Coronary artery (tissue), 2 donors: ENCODE results near the gene PPP1R1B.
A peak's percentile ranks its signal among the peaks of the same experiment; 100 is the strongest.

Source experiments
- DNase-seq: peaks from one replicate; pipeline ENCODE4 v3.0.0-alpha.2; 2017; ENCODE audit warnings: low spot score
- H3K27ac ChIP-seq, 2 donors: fragments of 200-600 bp; sonication (generic); one replicate each; pipeline ENCODE4 v1.5.1; 2016 to 2019
- H3K4me3 ChIP-seq: fragments of 200-600 bp; sonication (generic); 2 replicates; pipeline ENCODE4 v1.5.1; 2016; ENCODE audit warnings: mild to moderate bottlenecking, moderate library complexity
- TF ChIP-seq, protein P1 (sequence below): fragments of 200-600 bp; sonication (generic); IDR thresholded peaks from one replicate; pipeline ENCODE4 v1.5.1; 2019; ENCODE audit warnings: antibody characterized with exemption

Gene PPP1R1B

DNA sequence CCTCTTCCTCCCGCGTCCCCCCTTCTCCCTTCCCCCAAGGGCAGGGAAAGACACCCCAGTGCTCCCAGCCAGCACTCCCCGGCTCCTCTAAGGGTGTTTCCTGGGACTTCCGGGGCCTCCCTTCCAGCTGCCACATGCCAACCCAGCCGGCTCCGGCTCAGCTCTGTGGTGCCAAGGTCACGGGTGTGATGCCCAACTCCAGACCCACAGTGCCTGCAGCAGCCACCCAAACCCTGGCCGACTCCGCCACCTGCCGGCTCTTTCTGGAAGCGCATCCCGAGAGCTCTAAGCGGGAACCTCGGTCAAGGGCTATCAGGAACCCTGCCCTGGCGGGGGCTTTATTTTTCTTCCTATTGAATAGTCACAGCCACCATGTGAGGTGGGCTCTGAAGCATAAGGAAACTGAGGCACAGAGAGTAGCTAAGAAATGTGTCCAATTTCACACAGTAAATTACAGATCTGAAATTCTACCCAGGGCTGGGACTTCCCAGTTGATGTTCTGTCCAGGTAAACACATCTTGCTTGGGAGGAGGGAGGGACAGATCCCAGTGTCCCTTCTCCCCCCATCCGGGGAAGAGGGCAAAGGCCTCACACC lies 3.3 kb upstream of the PPP1R1B start:
- Histone ChIP-seq H3K4me3 (no peak overlapping the region), H3K27ac (no peak overlapping the region)
- TF ChIP-seq, protein P1, sequence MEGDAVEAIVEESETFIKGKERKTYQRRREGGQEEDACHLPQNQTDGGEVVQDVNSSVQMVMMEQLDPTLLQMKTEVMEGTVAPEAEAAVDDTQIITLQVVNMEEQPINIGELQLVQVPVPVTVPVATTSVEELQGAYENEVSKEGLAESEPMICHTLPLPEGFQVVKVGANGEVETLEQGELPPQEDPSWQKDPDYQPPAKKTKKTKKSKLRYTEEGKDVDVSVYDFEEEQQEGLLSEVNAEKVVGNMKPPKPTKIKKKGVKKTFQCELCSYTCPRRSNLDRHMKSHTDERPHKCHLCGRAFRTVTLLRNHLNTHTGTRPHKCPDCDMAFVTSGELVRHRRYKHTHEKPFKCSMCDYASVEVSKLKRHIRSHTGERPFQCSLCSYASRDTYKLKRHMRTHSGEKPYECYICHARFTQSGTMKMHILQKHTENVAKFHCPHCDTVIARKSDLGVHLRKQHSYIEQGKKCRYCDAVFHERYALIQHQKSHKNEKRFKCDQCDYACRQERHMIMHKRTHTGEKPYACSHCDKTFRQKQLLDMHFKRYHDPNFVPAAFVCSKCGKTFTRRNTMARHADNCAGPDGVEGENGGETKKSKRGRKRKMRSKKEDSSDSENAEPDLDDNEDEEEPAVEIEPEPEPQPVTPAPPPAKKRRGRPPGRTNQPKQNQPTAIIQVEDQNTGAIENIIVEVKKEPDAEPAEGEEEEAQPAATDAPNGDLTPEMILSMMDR: peak; percentile 78
- peak; percentile 85 for DNase-seq

DNA sequence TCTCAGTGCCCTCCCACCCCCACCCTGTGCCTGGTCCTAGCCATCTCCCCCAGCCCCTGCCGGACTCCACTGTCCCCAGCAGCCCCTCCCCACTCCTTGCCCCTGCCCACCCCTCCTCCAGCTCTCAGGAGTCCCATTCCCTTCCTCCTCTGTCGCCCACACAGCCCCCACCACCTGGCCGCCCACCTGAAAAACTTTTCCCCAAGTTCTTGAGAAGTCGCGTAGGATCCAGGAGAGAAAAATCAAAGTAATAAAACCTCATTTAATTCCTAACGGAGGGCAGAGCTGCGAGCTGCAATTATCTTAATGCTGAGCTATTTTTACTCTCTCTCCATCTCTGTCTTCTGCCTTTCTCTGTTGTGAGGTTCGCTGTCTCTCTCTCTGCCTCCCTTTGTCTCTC lies 2.4 kb upstream of the PPP1R1B start:
- TF ChIP-seq, protein P1: no peak
- H3K27ac ChIP-seq: no peak overlapping the region
- no peak for DNase-seq
- no peak overlapping the region for H3K4me3 ChIP-seq

DNA sequence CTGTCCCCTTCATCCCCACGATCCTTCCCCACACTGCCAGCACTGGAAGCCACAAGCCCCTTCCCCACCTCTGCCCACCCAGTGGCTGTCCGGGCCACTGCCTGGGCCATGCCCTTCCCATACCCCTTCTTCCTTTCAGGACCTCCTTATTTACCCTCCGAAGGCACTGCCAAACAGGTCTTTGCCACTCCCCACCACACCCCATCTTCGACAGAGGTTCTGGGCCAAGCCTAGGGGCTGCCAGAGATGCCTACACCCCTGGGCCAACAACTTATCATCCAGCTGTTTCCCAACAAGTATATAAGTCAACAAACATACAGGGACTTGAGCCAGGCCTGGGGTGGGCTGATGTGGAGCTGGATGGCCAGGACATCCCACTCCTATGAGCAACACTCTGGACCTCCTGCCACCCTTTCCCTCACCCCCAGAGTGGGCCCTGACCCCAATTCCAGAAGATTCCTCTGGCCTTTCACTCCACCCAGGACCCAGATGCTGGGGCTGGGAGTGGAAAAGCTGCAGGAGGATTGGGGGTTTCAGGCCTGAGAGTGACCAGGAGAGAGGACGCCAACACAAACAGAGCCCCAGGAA lies 1.5 kb upstream of the PPP1R1B start:
- H3K27ac ChIP-seq: no peak overlapping the region
- H3K4me3 ChIP-seq: no peak overlapping the region
- TF ChIP-seq, protein P1: no peak
- DNase-seq: no peak

DNA sequence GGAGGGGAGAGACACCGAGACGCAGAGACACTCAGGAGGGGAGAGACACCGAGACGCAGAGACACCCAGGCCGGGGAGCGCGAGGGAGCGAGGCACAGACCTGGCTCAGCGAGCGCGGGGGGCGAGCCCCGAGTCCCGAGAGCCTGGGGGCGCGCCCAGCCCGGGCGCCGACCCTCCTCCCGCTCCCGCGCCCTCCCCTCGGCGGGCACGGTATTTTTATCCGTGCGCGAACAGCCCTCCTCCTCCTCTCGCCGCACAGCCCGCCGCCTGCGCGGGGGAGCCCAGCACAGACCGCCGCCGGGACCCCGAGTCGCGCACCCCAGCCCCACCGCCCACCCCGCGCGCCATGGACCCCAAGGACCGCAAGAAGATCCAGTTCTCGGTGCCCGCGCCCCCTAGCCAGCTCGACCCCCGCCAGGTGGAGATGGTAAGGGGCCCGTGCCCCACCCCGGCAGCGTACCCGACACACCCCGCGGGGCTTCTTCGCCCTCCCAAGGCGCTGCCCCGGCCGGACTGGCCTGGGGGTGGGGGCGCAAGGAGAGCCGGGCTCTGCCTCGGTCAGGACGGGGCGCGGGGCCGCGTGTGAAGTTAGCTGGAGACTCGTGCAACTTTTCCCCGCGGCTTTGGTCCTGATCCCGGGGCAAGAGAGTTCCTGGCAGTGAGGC lies 427 bp downstream of the PPP1R1B start:
- H3K4me3 ChIP-seq: peak overlapping the region; percentile 64
- H3K27ac ChIP-seq: peak overlapping the region in 1 of 2 donors; percentile 15
- DNase-seq: no peak
- TF ChIP-seq, protein P1: no peak

DNA sequence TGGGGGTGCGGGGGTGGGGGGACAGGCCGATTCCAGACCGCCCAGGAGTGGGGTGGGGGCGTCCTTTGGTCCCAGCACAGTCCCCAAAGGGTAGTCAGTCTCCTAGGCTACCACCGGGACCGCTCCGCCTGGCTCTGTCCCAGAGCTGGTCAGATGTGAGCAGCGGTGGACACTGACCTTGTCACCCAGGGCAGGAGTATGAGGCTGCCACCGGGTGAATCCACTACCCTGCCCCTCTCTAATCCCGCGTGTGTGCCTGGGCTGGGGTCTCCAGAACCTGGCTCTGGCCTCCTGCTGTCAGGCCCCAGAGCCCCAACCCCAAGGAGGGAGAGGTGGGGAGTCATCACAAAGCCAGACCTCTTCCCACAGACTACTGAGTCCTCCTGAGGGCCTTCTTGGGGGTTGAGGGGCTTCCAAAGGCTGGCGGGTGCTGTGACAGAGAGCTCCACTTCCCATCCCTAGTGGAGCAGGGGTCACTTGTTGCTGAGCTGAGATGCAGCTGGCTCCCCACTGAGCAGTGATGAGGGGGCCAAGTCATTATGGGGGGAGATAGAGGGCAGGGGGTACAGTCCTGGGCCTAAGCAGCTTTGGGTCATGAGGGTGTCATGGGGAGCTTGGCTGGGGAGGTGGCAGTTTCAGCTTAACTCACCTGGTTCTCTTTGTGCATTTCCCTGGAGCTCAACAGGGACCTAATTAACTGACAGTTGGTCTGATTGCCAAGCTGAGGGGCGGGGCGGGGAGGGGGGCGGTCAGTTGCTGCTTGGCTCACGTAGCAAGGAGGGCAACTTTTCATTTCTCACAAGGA lies 1.2 kb downstream of the PPP1R1B start:
- Histone ChIP-seq H3K4me3 (peak overlapping the region; percentile 64), H3K27ac (no peak overlapping the region)
- TF ChIP-seq, protein P1: no peak
- no peak for DNase-seq

DNA sequence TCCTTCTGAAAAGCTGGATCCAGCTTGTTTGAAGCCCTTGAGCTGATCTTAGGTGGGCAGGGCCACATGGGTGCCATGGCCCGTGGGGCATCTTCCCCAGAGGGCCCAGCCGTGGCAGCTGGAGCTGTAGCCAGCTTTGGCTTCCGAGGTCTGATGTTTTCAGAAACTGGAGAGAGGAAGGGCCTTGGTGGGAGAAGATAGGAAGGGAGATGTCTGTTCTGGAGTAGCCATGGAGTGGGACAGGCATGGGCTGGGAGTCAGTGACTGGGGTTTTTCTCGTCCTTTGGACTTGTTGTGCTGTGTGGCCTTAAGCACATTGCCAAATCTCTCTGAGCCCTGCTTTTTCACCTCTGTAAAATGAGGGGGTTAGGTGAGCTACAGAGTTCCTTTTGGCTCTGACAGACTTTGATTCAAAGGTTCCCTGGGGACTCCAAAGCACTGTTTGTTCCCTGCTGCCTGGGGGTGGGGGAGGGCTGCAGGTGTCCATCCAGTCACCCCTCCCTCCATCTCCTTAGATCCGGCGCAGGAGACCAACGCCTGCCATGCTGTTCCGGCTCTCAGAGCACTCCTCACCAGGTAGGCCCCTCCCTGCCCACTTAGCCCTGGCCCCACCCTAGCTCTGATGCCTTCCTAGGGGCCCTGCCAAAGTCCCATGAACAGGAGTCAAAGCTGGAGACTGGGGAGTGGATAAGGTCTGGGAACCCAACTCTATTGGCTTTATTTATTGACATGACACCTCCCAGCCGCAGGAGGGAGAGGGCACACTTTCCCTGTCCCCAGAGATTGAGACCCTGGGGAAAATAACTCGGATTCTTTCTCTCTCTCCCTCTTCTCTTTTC lies 2.1 kb downstream of the PPP1R1B start:
- H3K4me3 ChIP-seq: no peak overlapping the region
- DNase-seq: no peak

More for the DNA sequence above, 2.1 kb downstream of the PPP1R1B start:
- TF ChIP-seq, protein P1: no peak
- H3K27ac ChIP-seq: no peak overlapping the region
